Uterus (tissue), 2 donors: ENCODE data around the gene MRPL43.

ENCODE experiments used
- CTCF ChIP-seq, 4 experiments: fragments of 200-600 bp in 2 of 4; fragments of 450-650 bp in 2 of 4; sonication (generic) in 2 of 4; IDR thresholded peaks; one replicate each; pipeline ENCODE4 v1.5.1; 2016 to 2019; ENCODE audit warnings: antibody characterized with exemption in 4 of 4, mild to moderate bottlenecking in 2 of 4, moderate library complexity in 1 of 4
- POLR2A ChIP-seq, 2 donors: fragments of 450-650 bp; IDR thresholded peaks; one replicate each; pipeline ENCODE4 v1.6.1; 2016; ENCODE audit warnings: antibody characterized with exemption in 2 of 2, mild to moderate bottlenecking in 1 of 2, moderate library complexity in 1 of 2

- TF ChIP-seq CTCF (IDR thresholded peaks at IDR 0.05), result no peak
- no peak for TF ChIP-seq POLR2A (IDR thresholded peaks at IDR 0.05)
These were observed 41.5 kb downstream of the MRPL43 start for GRCh38 chr10:100945754-100946153.
